Measurements from ENCODE around the gene SMAP1. TPM values are rescaled to one million over a fixed set of nuclear protein-coding genes. Genes with fewer than 3 reads are reported as not detected.
A peak's percentile ranks its signal among the peaks of the same experiment; 100 is the strongest.

SMAP1 gene
- total RNA-seq, 1 experiment from 2014 or later: 15.3 TPM

GRCh38 chr6:70884074-70884983 lies 216.6 kb downstream of the SMAP1 start:
- peak; percentile 55 for DNase-seq (ENCODE audit: extremely low read depth, low read depth)

- no peak for DNase-seq (ENCODE audit: extremely low read depth, low read depth)
These were observed 218.4 kb downstream of the SMAP1 start for GRCh38 chr6:70886071-70886470.

GRCh38 chr6:70886661-70887060 lies 219.0 kb downstream of the SMAP1 start:
- DNase-seq (ENCODE audit: extremely low read depth, low read depth): no peak

GRCh38 chr6:70889270-70889669 lies 221.6 kb downstream of the SMAP1 start:
- DNase-seq (ENCODE audit: extremely low read depth, low read depth): no peak

GRCh38 chr6:70894001-70894400 lies 226.3 kb downstream of the SMAP1 start:
- DNase-seq (ENCODE audit: extremely low read depth, low read depth): no peak

GRCh38 chr6:70900047-70900446 lies 232.4 kb downstream of the SMAP1 start:
- no peak for DNase-seq (ENCODE audit: extremely low read depth, low read depth)

GRCh38 chr6:70901324-70901723 lies 233.6 kb downstream of the SMAP1 start:
- DNase-seq (ENCODE audit: extremely low read depth, low read depth): no peak

- no peak for DNase-seq (ENCODE audit: extremely low read depth, low read depth)
These were observed 236.2 kb downstream of the SMAP1 start for GRCh38 chr6:70903665-70904452.

- no peak for DNase-seq (ENCODE audit: extremely low read depth, low read depth)
These were observed 238.1 kb downstream of the SMAP1 start for GRCh38 chr6:70905742-70906141.

Other genes with a start within 250 kb of the SMAP1 start
- 11.6 and 11.7 TPM in 2 replicates for gene SDHAF4, start 101.0 kb upstream of the SMAP1 start, total RNA-seq (2014; rRNA removed; shearing (Covaris generic))

Measured in NCI-H460 (cell line).